GM19463 (cell line): ENCODE data around the gene MTG2.

Experiments used
- ATAC-seq: cut with Tn5 transposase; IDR thresholded peaks from one replicate; pipeline ENCODE4 v1.9.1; 2021; ENCODE audit warnings: mild to moderate bottlenecking, moderate library complexity; ENCODE audit not compliant: unreplicated experiment

MTG2 gene

GRCh38 chr20:62182469-62183425 is at the start of gene MTG2:
MTG2 (plus strand) TSS chr20:62183028; CDS start chr20:62193421, 10,393 bp downstream.
- peak; percentile 94 for ATAC-seq

- no peak for ATAC-seq
Observed at GRCh38 chr20:62133051-62133845, 49.6 kb upstream of the MTG2 start.

GRCh38 chr20:62133864-62134263 is 49.0 kb upstream of the MTG2 start:
- no peak for ATAC-seq

GRCh38 chr20:62134735-62135231 is 48.0 kb upstream of the MTG2 start:
- no peak for ATAC-seq

- no peak for ATAC-seq
Observed at GRCh38 chr20:62135573-62136266, 47.1 kb upstream of the MTG2 start.

GRCh38 chr20:62136283-62137091 is 46.3 kb upstream of the MTG2 start:
- ATAC-seq, result no peak

GRCh38 chr20:62137092-62137384 is 45.8 kb upstream of the MTG2 start:
- no peak for ATAC-seq

- ATAC-seq, result no peak
Observed at GRCh38 chr20:62137478-62138203, 45.2 kb upstream of the MTG2 start.

- ATAC-seq, result no peak
Observed at GRCh38 chr20:62138204-62138543, 44.7 kb upstream of the MTG2 start.

GRCh38 chr20:62138912-62139311 is 43.9 kb upstream of the MTG2 start:
- no peak for ATAC-seq

- ATAC-seq, result no peak
Observed at GRCh38 chr20:62139636-62140035, 43.2 kb upstream of the MTG2 start.

GRCh38 chr20:62141043-62141396 is 41.8 kb upstream of the MTG2 start:
- ATAC-seq, result no peak

GRCh38 chr20:62141397-62142251 is 41.2 kb upstream of the MTG2 start:
- no peak for ATAC-seq

GRCh38 chr20:62142252-62143080 is 40.4 kb upstream of the MTG2 start:
- peak; percentile 8 for ATAC-seq

GRCh38 chr20:62143081-62143956 is 39.5 kb upstream of the MTG2 start, which contains the start of the genes PSMA7 and SS18L1:
PSMA7 (minus strand) TSS chr20:62143394; CDS start chr20:62143303, 91 bp downstream.
SS18L1 (plus strand) TSS chr20:62143769; CDS start chr20:62143821, 52 bp downstream.
- ATAC-seq, result peak; percentile 83

- peak; percentile 21 for ATAC-seq
Observed at GRCh38 chr20:62143957-62144825, 38.6 kb upstream of the MTG2 start.
